ENCODE results near the gene TSTD1.
"Not testable (repeated sequence)": the region's sequence is repeated elsewhere in the genome, so short reads cannot be mapped to it uniquely, and the experiment has no call there.

Gene TSTD1

GRCh38 chr1:161009602-161010211, 29.1 kb downstream of the TSTD1 start:
- no peak for DNase-seq (ENCODE audit: low read depth in 3 of 3)

GRCh38 chr1:161008869-161009510, 29.8 kb downstream of the TSTD1 start:
- no peak for DNase-seq (ENCODE audit: low read depth in 3 of 3)

DNA sequence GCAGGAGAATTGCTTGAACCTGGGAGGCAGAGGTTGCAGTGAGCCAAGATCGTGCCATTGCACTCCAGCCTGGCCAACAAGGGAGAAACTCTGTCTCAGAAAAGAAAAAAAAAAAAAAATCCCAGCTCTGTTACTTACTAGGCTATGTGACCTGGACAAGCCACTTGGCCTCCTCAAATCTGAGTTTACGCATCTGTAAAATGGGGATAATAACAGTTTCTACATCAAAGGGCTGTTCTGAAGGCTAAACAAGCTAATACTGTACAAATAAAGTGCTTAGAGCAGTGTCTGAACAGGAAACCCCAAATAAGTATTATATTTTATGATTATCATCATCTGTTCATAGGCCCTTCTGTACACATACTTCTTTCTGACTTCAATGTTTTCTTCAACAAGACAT, 31.4 kb downstream of the TSTD1 start:
- no peak for DNase-seq (ENCODE audit: low read depth in 3 of 3)

DNA sequence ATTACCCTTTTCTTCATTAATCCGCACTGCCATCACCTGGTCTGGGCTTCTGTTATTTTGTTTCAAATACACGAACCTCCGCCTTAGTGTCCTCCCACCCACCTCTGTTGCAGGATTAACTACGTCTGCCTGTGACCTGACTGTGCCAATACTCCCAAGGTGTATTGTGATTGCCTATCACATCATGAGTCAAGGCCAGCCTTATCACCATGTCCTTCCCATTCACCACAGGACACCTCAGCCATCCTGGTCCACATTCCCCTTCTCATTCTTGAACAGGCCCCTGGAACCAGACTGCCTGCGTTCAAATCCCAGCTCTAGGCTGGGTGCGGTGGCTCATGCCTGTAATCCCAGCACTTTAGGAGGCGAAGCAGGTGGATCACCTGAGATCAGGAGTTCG, 32.2 kb downstream of the TSTD1 start:
- DNase-seq (ENCODE audit: low read depth in 3 of 3), result no peak

DNA sequence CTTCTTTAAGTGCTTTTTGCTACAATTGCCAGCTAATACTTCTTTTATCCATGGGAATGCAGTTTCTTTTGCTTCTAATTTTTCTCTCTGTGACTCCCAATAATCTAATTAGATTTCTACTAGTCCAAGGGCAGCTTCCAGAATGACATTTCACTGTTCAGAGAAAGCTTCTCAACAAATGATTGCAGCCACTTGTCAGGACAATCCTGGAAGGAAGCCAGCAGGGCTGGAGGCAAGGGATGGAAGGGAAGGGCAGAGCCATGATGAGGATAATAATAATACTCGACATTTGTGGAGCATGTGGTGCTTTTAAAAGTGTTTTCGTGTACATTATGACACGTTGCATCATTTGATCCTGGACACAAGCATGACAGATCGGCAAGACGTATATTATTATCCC, 37.2 kb downstream of the TSTD1 start:
- DNase-seq (ENCODE audit: low read depth in 3 of 3), result no peak

GRCh38 chr1:161000736-161001480, 37.9 kb downstream of the TSTD1 start:
- DNase-seq (ENCODE audit: low read depth in 3 of 3), result no peak

- no peak for DNase-seq (ENCODE audit: low read depth in 3 of 3)
Observed at GRCh38 chr1:160999376-160999775, 39.4 kb downstream of the TSTD1 start.

DNA sequence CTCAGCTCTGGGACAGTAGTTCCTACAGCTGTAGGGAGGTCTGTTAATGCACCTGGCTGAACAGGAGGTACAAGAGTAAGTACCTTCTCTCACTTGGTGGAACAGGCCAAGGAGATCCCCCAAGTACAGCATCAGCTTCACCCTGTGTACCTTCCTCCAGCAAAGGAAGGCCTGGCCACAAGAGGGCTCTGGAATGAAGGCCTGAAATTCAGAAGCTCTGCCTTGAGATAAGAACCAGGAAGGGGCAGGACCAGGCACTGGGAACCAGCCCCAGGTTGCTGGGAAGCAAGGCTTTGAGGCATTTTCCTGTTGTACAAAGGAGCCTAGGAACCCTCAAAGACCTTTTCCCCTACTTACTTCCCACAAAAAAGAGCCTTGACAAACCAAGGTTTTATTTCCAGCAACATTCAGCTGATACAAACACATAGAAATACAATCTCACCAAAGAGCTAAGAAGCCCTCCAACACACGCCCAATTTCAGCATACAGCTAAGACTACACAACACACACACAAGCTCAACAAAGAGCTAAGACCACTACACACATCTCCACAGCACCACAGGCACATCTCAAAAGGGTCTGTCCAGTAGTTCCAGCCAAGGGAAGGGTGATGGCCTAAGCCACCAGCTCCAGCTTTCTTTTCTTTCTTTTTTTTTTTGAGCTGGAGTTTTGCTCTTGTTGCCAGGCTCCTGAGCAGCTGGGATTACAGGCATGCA, 41.3 kb downstream of the TSTD1 start:
- DNase-seq (ENCODE audit: low read depth in 3 of 3), result peak in 2 of 3 experiments; percentile 18 to 33

DNA sequence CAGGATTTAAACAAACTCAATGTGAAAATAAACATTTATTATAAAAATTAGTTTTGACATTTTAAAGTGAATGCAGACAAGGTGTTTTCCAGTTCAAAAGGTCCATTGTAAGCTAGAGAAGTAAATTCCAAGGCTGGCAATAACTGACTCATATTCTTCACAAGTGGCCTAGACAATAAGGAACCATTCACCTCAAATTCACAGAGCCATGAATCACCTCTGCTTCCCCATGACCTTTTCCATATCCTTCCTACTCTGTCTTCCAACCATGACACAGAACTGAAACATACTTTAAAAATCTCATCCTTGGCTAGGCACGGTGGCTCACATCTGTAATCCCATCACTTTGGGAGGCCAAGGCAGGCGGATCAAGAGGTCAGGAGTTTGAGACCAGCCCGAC, 42.6 kb downstream of the TSTD1 start:
- DNase-seq (ENCODE audit: low read depth in 3 of 3), result no peak

GRCh38 chr1:160993544-160994193, 45.1 kb downstream of the TSTD1 start:
- no peak for DNase-seq (ENCODE audit: low read depth in 3 of 3)

GRCh38 chr1:160992036-160992435, 46.7 kb downstream of the TSTD1 start:
- not testable (repeated sequence) for DNase-seq (ENCODE audit: low read depth in 3 of 3)

Measured in stimulated activated CD4-positive, alpha-beta T cell treated with anti-CD3 and anti-CD28 coated beads, TNF-alpha, amount 100 ng/mL, for 24 hours (primary cell).